DOHH2 (cell line): ENCODE measurements around the gene MED27.

Experiments
- H3F3A ChIP-seq: fragments of 200-600 bp; sonication (generic), shearing (Covaris generic); 2 replicates; pipeline ENCODE4 v1.6.0; 2016; ENCODE audit warnings: antibody characterized with exemption, mild to moderate bottlenecking; ENCODE audit not compliant: control insufficient read depth, insufficient read depth
- H3K27ac ChIP-seq: fragments of 200-600 bp; sonication (generic); 2 replicates; pipeline ENCODE4 v1.5.1; 2014; ENCODE audit warnings: low read depth, mild to moderate bottlenecking, low read length, moderate library complexity
- H3K27me3 ChIP-seq: fragments of 200-600 bp; sonication (generic); 2 replicates; pipeline ENCODE4 v1.6.1; 2014; ENCODE audit warnings: mild to moderate bottlenecking, low read length, mixed read lengths; ENCODE audit not compliant: control insufficient read depth
- H3K36me3 ChIP-seq: fragments of 200-600 bp; sonication (generic); 2 replicates; pipeline ENCODE4 v1.6.1; 2014; ENCODE audit warnings: mild to moderate bottlenecking, low read length, moderate library complexity, mixed read lengths; ENCODE audit not compliant: control insufficient read depth
- H3K4me1 ChIP-seq: fragments of 200-600 bp; sonication (generic); 2 replicates; pipeline ENCODE4 v1.6.1; 2014; ENCODE audit warnings: mild to moderate bottlenecking, low read length, mixed read lengths; ENCODE audit not compliant: control insufficient read depth
- H3K4me2 ChIP-seq: fragments of 200-600 bp; sonication (generic); 2 replicates; pipeline ENCODE4 v1.6.0; 2014; ENCODE audit warnings: mild to moderate bottlenecking, low read length, moderate library complexity
- H3K4me3 ChIP-seq: fragments of 200-600 bp; sonication (generic); 2 replicates; pipeline ENCODE4 v1.5.1; 2014; ENCODE audit warnings: mild to moderate bottlenecking, low read length, mixed read lengths
- H3K79me2 ChIP-seq: fragments of 200-600 bp; sonication (generic); 2 replicates; pipeline ENCODE4 v1.6.1; 2014; ENCODE audit warnings: mild to moderate bottlenecking, low read length, mixed read lengths; ENCODE audit not compliant: control insufficient read depth
- H3K9me2 ChIP-seq: fragments of 200-600 bp; sonication (generic); replicated peaks from 2 replicates; pipeline ENCODE4 v1.6.1; 2014; ENCODE audit warnings: mild to moderate bottlenecking, low read length, mixed read lengths; ENCODE audit not compliant: control insufficient read depth
- H3K9me3 ChIP-seq: fragments of 200-600 bp; sonication (generic); 2 replicates; pipeline ENCODE4 v1.6.1; 2014; ENCODE audit warnings: antibody characterized with exemption, low read length, mixed read lengths; ENCODE audit not compliant: control insufficient read depth, insufficient read depth
- H4K20me1 ChIP-seq: fragments of 200-600 bp; sonication (generic); 2 replicates; pipeline ENCODE4 v1.6.0; 2014; ENCODE audit warnings: low read depth, mild to moderate bottlenecking, antibody characterized with exemption, low read length, moderate library complexity; ENCODE audit not compliant: control insufficient read depth, insufficient read depth
- CTCF ChIP-seq: fragments of 200-600 bp; sonication (generic); IDR thresholded peaks from one replicate; pipeline ENCODE4 v1.5.1; 2014; ENCODE audit warnings: antibody characterized with exemption, mild to moderate bottlenecking, low read depth, low read length; ENCODE audit not compliant: poor library complexity, severe bottlenecking
- EZH2phosphoT487 ChIP-seq: fragments of 200-600 bp; sonication (generic); IDR thresholded peaks from 2 replicates; pipeline ENCODE4 v1.6.1; 2017; ENCODE audit warnings: borderline replicate concordance, mild to moderate bottlenecking, antibody characterized with exemption, low read length, moderate library complexity, mixed read lengths

Gene MED27

DNA sequence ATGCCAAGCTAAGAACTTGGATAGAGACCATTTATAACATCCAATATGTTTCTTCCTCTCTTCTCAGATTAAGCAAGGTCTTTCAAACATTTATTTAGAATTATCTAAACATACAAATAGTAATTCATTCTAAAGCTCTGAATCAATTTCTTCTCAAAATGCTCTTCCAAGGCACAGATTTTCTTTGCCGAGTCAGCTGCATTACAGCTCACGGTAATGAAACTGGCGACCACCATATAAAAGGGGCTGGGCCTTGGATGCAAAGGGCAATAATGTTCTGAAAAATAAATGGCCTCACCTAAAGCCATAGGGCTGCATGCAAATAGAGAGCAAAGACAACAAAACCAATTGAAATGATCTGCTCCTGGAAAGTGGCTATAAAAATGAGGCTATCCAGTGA, 63.8 kb downstream of the MED27 start:
- Histone ChIP-seq H3K27ac (no peak overlapping the region), H3K9me3 (no peaks in the 10 kb centered on the region), H3K79me2 (peaks cover 25% of the 10 kb centered on the region), H3K27me3 (no peaks in the 10 kb centered on the region), H3F3A (peaks cover 14% of the 10 kb centered on the region), H3K4me1 (peaks cover 46% of the 10 kb centered on the region), H3K9me2 (no peaks in the 10 kb centered on the region), H3K4me3 (no peak overlapping the region), H3K4me2 (no peak overlapping the region), H4K20me1 (no peaks in the 10 kb centered on the region), H3K36me3 (peaks cover 19% of the 10 kb centered on the region)
- TF ChIP-seq CTCF = no peak
- no peak for TF ChIP-seq EZH2phosphoT487

- Histone ChIP-seq H3K4me3 (no peak overlapping the region), H3K9me3 (no peaks in the 10 kb centered on the region), H3F3A (peaks cover 14% of the 10 kb centered on the region), H3K36me3 (peaks cover 19% of the 10 kb centered on the region), H3K9me2 (no peaks in the 10 kb centered on the region), H3K27ac (peak overlapping the region; percentile 31), H3K4me2 (peak overlapping the region; percentile 18), H4K20me1 (no peaks in the 10 kb centered on the region), H3K27me3 (no peaks in the 10 kb centered on the region), H3K4me1 (peaks cover 55% of the 10 kb centered on the region), H3K79me2 (peaks cover 16% of the 10 kb centered on the region)
- TF ChIP-seq EZH2phosphoT487 (no peak), CTCF (no peak)
Measured at GRCh38 chr9:132014218-132014805, 65.4 kb downstream of the MED27 start.

DNA sequence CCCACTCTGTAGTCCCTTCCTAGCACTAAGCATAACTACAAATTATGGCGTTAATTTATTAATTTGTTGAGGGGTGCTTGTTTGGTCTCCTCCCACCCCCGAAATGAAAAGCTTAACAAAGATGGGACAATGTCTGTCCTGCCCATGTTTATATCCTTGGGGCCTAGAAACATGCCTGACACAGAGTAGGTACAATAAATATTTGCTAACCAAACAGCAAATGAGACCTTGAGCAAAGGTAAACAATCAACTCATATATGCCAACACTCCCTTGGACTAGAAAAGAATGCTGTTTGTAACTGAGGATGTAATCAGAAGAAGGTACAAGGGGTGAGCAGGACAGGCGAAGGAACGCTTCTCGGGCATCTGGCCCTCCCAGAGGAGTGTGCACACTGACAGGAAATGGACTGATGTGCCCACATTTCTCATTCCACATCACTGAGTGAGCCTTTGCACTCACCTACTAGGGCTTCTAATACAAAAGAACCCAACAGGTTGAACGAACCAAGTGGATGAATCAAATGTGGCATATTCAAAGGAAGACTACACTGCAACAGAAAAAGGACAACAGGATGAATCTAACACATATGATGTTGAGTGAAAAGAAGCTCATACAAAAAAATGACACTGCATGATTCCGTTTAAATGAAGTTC, 66.8 kb downstream of the MED27 start:
- Histone ChIP-seq H3K4me1 (peaks cover 60% of the 10 kb centered on the region), H3F3A (peaks cover 14% of the 10 kb centered on the region), H3K9me3 (no peaks in the 10 kb centered on the region), H3K4me3 (peak overlapping the region; percentile 38), H3K27ac (peak overlapping the region; percentile 88), H3K36me3 (peaks cover 19% of the 10 kb centered on the region), H3K79me2 (peaks cover 19% of the 10 kb centered on the region), H3K9me2 (no peaks in the 10 kb centered on the region), H3K4me2 (peak overlapping the region; percentile 69), H3K27me3 (no peaks in the 10 kb centered on the region), H4K20me1 (no peaks in the 10 kb centered on the region)
- TF ChIP-seq EZH2phosphoT487 = no peak
- no peak for TF ChIP-seq CTCF
